HepG2 (cell line): ENCODE measurements around the gene ZDHHC19.

Source experiments
- CREB3 ChIP-seq: sonication (generic); formaldehyde crosslinking; IDR thresholded peaks from 2 replicates; pipeline ENCODE4 v1.5.0; 2020; ENCODE audit warnings: missing genetic modification reagents
- CTCF ChIP-seq: sonication (generic); formaldehyde crosslinking; IDR thresholded peaks from 2 replicates; pipeline ENCODE4 v1.5.0; 2020; ENCODE audit warnings: mild to moderate bottlenecking, missing genetic modification reagents, moderate library complexity
- E2F5 ChIP-seq: sonication (generic); formaldehyde crosslinking; conservative IDR thresholded peaks from 2 replicates; pipeline ENCODE4 v1.4.0; 2020; ENCODE audit warnings: missing genetic modification reagents
- NR2F1 ChIP-seq, 2 experiments: fragments of 450-650 bp in 1 of 2; formaldehyde crosslinking in 1 of 2; IDR thresholded peaks; 2 replicates each; pipeline versions ENCODE4 v1.5.0 to v1.6.1; 2016 to 2020; ENCODE audit warnings: mild to moderate bottlenecking in 1 of 2, missing compliant biosample characterization in 1 of 2, missing genetic modification reagents in 1 of 2, moderate library complexity in 1 of 2
- NR2F2 ChIP-seq: IDR thresholded peaks from 2 replicates; pipeline ENCODE4 v1.6.1; 2012; ENCODE audit warnings: low read depth, inconsistent platforms, borderline replicate concordance
- POLR2A ChIP-seq, 2 experiments: IDR thresholded peaks; 2 replicates each; pipeline ENCODE4 v1.6.1; 2011; ENCODE audit warnings: low read depth in 2 of 2, low read length in 2 of 2, mild to moderate bottlenecking in 1 of 2, moderate library complexity in 1 of 2; ENCODE audit not compliant: insufficient read depth in 1 of 2
- PRDM4 ChIP-seq: sonication (generic); formaldehyde crosslinking; IDR thresholded peaks from 2 replicates; pipeline ENCODE4 v1.9.0; 2021; ENCODE audit warnings: missing genetic modification reagents, borderline replicate concordance
- TAF1 ChIP-seq: sonication (generic); formaldehyde crosslinking; IDR thresholded peaks from 2 replicates; pipeline ENCODE4 v1.4.0; 2020; ENCODE audit warnings: missing genetic modification reagents
- YY1 ChIP-seq: IDR thresholded peaks from 2 replicates; pipeline ENCODE4 v1.6.1; 2011; ENCODE audit warnings: low read length, low read depth, moderate library complexity, mild to moderate bottlenecking; ENCODE audit not compliant: insufficient read depth, insufficient replicate concordance
- ZNF577 ChIP-seq: sonication (generic); formaldehyde crosslinking; IDR thresholded peaks from 2 replicates; pipeline ENCODE4 v1.4.0; 2020; ENCODE audit warnings: mild to moderate bottlenecking, low read depth, missing genetic modification reagents, borderline replicate concordance
- ZNF784 ChIP-seq: sonication (generic); formaldehyde crosslinking; IDR thresholded peaks from 2 replicates; pipeline ENCODE4 v1.5.1; 2020; ENCODE audit warnings: missing genetic modification reagents, mild to moderate bottlenecking, borderline replicate concordance
- ZSCAN20 ChIP-seq: sonication (generic); formaldehyde crosslinking; IDR thresholded peaks from 2 replicates; pipeline ENCODE4 v1.4.0; 2020; ENCODE audit warnings: missing genetic modification reagents, mild to moderate bottlenecking, borderline replicate concordance

GRCh38 chr3:196254376-196255283 lies 43.4 kb upstream of the ZDHHC19 start:
- no peak for TF ChIP-seq PRDM4 (CRISPR knock-in tag)
- TF ChIP-seq CREB3 (CRISPR knock-in tag) = no peak
- no peak for TF ChIP-seq CTCF (CRISPR knock-in tag)
- TF ChIP-seq YY1 = no peak
- no peak for TF ChIP-seq E2F5 (CRISPR knock-in tag)
- no peak for TF ChIP-seq NR2F2
- no peak for TF ChIP-seq ZNF577 (CRISPR knock-in tag)
- TF ChIP-seq NR2F1 (CRISPR knock-in tag; IDR thresholded peaks at IDR 0.05) = no peak
- no peak for TF ChIP-seq POLR2A (IDR thresholded peaks at IDR 0.05; ENCODE audit: insufficient read depth in 1 of 2, low read depth in 2 of 2, low read length in 2 of 2)
- TF ChIP-seq ZNF784 (CRISPR knock-in tag) = no peak
- TF ChIP-seq TAF1 (CRISPR knock-in tag) = no peak
- no peak for TF ChIP-seq ZSCAN20
